ENCODE measurements around the gene TAF11L4.
"Not testable (repeated sequence)": the region's sequence is repeated elsewhere in the genome, so short reads cannot be mapped to it uniquely, and the experiment has no call there.

Gene TAF11L4

DNA sequence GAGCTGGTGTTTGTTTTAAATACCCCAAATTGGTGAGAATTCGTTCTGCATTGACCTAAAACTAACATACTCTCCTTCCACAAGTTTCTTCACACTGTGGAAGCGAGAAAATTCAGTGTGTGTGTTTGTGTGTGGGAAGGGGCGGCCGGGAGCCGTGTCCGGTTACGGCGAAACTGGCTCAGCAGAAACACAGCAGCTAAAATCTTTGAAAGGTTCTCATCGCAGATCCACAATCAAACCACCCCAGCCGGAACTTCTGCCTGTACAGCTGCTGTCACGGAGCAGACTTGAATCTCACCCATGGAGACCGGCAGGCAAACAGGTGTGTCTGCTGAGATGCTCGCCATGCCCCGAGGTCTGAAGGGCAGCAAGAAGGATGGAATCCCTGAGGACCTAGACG is at the start of gene TAF11L4:
Gene TAF11L4 (plus strand): TSS at position 301 of the 400 bp plus-strand sequence.
- DNase-seq: not testable (repeated sequence)

DNA sequence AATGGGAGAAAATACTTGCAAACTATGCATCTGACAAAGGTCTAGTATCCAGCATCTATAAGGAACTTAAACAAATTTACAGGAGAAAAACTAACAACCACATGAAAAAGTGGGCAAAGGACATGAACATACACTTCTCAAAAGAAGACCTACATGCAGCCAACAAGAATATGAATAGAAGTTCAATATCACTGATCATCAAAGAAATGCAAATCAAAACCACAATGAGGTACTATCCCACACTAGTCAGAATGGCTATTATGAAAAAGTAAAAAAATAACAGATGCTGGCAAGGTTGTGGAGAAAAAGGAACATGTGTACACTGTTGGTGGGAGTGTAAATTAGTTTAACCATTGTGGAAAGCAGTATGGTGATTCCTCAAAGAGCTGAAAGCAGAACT is 46.5 kb upstream of the TAF11L4 start:
- DNase-seq: not testable (repeated sequence)

DNA sequence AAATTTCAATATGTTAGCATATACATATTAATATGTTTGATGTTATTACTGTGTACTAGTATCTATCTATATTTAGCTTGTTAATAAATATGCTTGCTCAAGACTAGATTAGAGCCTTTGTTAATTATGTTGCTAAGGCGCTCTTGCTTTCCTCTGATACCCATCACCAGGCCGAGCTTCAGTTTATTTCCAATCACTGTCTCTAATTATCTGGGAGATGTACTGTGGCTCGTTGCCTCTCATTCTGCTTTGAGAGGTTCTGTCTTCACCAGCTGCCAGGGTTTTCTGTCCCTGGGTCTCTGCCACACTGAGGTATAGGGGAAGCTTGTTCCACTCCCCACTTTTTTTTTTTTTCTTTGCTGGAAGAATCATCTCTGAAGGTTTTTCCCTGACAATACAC is 44.6 kb upstream of the TAF11L4 start:
- DNase-seq: no peak

DNA sequence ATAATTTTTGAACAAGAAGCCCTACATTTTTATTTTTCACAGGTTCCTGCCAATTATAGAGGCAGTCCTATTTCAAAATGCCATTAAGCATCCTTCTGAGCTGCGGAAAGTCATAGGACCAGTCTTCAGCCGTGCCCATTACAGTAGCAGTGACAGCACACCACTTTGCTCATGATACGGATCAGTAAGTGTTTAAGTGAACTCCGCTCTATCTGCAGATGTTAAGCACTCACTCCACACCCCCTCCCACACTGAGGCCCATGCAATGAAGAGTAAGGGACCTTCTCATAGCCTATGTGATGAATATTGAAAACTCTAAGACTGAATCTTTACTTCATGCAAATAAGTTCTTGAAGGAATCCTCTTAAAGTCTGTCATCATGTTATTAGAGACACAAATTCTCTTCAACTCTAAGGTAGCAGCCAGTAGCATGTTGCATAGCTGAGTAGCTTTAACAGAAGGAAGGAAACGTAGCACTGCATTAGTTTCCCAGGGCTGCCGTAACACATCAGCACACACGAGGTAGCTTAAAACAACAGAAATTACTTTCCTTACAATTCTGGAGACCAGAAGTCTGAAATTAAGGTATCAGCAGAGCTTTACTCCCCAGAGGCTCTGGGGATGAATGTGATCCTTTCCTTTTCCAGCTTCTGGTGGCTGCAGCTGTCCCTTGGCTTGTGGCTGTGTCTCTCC is 43.9 kb upstream of the TAF11L4 start:
- DNase-seq: no peak

DNA sequence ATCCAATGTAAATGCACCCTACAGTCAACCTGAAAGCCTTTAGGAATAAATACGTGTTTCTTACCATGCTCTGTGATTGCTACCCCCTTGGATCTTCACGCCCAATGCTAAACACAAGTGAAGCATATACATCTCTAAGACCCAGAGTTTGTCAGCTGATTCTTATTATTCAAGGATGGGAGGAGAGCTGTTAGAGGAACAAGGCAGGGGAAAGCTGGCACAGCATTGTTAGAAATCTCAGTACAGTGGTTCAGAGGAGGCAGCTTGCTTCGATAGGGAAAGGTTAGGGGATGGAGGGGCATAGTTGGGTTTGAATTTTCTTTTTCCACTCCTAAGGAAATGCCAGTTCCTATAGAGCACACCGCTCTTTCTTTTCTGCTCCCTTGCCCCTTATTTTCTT is 40.2 kb upstream of the TAF11L4 start:
- no peak for DNase-seq

DNA sequence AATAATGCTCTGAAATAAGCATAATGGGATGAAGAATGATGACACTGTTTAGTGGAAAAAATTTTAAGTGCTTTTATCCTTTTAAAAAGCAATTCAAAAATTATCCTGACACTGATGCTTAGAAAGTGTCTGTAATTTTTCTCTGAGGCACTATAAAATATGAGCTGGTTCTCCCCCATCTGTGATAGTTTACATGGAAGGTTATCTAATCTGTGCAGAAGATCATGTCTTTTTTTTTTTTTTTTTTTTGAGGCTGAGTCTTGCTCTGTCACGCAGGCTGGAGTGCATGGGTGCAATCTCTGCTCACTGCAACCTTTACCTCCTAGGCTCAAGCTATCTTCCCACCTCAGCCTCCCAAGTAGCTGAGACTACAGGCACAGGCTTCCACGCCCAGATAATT is 38.8 kb upstream of the TAF11L4 start:
- DNase-seq: no peak

DNA sequence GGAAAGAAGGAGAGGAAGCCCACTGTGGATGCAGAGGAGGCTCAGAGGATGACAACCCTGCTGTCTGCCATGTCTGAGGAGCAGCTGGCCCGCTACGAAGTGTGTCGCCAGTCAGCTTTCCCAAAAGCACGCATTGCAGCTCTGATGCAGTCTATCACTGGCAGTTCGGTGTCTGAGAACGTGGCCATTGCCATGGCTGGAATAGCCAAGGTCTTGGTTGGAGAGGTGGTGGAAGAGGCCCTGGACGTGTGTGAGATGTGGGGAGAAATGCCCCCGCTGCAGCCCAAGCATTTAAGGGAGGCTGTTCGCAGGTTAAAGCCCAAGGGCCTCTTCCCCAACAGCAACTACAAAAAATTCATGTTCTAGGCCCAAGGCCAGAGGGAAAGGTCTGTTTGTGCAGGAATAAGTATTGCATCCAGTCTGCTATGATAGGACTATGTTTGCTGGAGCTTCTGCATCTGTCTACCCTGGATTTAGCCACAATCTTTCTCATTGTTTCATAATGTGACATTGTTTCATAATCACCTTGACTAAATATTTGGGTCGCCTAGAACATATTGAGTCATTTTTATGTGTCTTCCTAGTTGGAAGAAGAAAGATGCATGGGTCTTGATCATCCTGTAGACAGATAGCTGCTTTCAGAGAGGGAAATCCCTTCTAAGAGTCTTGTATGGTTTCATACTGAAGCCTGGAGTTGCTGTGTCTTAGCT is 35.0 kb upstream of the TAF11L4 start:
- DNase-seq: not testable (repeated sequence)

DNA sequence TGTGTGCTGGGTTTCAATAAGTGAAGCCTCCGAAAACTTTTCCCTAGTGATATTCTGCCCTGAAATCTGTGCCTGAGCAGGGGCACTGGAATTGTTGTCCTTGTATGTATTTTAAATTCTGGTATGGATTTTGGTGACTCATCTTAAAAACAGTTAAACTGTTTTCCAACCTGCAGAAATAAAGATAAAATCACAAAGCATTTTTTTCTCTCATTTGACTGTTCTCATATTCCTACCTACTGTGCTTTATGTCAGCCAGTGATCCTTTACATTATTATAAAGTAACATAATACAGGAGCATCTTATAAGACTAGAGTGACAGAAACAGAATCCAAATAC is 34.5 kb upstream of the TAF11L4 start:
- DNase-seq: no peak

DNA sequence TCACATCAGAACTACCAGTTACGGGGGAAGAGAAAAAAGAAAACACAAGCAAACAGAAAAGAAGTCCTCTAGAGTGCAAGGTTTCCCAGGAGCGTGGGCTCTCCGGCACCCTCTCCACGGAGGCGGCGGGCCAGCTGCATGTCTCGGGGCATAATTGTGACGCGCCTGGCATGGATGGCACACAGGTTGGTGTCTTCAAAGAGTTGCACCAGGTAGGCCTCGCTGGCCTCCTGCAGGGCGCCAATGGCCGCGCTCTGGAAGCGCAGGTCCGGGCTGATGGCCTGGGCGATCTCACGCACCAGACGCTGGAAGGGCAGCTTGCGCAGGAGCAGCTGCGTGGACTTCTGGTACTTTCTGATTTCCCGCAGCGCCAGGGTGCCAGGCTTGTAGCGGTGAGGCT is 30.3 kb upstream of the TAF11L4 start:
- DNase-seq: not testable (repeated sequence)

DNA sequence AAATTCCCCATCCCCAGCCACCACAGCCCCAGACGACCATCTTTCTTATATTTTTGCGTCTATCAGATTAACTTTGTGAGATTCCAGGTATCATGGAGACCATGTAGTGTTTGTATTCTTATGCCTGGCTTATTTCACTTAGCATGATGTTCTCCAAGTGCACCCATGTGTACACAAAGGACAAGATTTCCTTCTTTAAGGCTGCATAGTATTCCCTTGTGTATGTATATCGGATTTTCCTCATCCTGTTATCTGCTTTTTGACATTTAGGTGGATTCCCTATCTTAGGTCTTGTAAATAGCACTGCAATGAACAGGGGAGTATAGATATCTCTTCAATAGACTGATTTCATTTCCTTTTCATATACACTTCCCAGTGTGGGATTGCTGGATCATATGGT is 28.8 kb upstream of the TAF11L4 start:
- DNase-seq: no peak

DNA sequence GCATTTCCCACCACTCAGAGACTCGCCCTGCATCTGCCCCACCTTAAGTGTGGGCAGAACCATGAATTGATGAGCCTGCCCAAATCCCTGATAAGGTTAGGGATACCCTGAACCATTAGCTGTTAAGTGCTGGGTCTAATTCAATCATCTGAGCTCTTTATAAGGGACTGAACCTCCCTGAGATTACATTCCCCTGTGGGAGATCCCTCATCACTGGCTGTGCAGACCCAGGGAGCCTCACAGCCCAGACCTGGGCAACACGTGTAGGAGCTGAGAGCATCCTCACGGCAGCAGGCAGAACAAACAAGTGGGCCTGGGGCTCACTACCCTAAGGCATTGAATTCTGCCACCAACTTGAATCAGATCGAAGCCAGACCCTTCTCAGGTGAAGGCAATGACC is 24.2 kb upstream of the TAF11L4 start:
- no peak for DNase-seq

DNA sequence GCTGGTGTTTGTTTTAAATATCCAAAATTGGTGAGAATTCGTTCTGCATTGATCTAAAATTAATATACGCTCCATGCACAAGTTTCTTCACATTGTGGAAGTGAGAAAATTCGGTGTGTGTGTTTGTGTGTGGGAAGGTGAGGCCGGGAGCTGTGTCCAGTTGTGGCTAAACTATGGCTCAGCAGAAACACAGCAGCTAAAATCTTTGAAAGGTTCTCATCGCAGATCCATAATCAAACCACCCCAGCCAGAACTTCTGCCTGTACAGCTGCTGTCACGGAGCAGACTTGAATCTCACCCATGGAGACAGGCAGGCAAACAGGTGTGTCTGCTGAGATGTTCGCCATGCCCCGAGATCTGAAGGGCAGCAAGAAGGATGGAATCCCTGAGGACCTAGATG is 23.7 kb upstream of the TAF11L4 start, which contains the start of gene TAF11L2:
Gene TAF11L2 (plus strand): TSS at position 301 of the 400 bp plus-strand sequence.
- DNase-seq: not testable (repeated sequence)

DNA sequence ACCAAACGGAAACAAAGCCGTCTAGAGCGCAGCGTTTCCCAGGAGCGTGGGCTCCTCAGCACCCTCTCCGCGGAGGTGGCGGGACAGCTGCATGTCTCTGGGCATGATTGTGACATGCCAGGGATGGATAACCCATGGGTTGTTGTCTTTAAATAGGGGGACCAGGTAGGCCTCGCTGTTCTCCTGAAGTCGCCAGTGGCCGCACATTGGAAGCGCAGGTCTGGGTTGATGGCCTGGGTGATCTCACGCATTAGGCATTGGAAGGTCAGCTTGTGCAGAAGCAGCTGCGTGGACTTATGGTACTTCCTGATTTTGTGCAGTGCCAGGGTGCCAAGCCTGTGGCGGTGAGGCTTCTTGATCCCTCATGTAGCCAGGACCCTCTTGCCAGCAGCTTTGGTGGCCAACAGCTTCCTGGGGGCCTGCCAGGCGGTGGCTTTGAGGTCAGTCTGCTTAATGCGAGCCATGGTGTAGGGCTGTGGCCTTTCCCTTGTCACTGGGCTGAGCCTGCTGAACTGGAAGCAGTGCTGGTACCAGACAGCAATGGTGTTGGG is 9.8 kb upstream of the TAF11L4 start:
- no peak for DNase-seq

DNA sequence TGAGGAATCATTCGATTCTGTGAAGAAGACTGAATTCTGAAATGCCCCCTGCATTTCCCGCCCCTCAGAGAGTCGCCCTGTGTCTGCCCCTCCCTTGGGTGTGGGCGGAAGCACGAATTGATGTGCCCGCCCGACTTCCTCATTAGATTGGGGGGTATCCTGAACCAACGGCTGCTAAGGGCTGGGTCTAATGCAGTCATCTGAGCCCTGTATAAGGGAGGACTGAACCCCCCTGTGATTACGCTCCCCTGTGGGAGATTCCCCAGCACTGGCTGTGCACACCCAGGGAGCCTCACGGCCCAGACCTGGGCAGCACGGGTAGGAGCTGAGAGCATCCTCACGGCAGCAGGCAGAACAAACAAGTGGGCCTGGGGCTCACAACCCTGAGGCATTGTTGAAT is 4.1 kb upstream of the TAF11L4 start:
- not testable (repeated sequence) for DNase-seq

DNA sequence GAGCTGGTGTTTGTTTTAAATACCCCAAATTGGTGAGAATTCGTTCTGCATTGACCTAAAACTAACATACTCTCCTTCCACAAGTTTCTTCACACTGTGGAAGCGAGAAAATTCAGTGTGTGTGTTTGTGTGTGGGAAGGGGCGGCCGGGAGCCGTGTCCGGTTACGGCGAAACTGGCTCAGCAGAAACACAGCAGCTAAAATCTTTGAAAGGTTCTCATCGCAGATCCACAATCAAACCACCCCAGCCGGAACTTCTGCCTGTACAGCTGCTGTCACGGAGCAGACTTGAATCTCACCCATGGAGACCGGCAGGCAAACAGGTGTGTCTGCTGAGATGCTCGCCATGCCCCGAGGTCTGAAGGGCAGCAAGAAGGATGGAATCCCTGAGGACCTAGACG is 3.5 kb upstream of the TAF11L4 start, which contains the start of gene TAF11L3:
Gene TAF11L3 (plus strand): TSS at position 301 of the 400 bp plus-strand sequence.
- not testable (repeated sequence) for DNase-seq

DNA sequence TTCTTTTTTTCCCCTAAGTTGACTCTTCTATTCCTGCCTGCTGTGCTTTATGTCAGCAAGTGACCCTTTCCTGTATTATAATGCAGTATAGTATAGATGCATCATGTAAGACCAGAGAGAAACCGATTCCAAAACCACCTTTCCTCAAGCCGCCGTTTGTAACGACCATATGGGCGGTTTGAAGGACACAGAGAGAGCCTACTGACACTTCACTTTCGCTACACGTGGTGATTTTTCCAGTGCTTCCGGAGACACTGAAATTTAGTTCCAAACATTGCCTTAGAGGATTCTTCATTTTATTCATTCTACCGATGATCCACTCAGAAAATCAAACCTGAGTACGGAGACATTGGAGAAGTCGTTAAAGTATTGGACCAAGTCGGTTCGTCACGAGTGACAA is 2.1 kb upstream of the TAF11L4 start:
- DNase-seq: not testable (repeated sequence)

DNA sequence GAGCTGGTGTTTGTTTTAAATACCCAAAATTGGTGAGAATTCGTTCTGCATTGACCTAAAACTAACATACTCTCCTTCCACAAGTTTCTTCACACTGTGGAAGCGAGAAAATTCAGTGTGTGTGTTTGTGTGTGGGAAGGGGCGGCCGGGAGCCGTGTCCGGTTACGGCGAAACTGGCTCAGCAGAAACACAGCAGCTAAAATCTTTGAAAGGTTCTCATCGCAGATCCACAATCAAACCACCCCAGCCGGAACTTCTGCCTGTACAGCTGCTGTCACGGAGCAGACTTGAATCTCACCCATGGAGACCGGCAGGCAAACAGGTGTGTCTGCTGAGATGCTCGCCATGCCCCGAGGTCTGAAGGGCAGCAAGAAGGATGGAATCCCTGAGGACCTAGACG is 3.3 kb downstream of the TAF11L4 start, which contains the start of gene TAF11L5:
Gene TAF11L5 (plus strand): TSS at position 301 of the 400 bp plus-strand sequence.
- not testable (repeated sequence) for DNase-seq

DNA sequence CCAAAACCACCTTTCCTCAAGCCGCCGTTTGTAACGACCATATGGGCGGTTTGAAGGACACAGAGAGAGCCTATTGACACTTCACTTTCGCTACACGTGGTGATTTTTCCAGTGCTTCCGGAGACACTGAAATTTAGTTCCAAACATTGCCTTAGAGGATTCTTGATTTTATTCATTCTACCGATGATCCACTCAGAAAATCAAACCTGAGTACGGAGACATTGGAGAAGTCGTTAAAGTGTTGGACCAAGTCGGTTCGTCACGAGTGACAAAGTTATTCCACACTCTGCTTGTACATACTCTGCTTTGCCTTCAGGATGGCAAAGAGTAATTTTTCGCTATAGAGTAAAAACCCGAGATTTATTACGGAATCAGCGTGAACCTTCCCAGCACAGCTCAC is 4.9 kb downstream of the TAF11L4 start:
- not testable (repeated sequence) for DNase-seq

DNA sequence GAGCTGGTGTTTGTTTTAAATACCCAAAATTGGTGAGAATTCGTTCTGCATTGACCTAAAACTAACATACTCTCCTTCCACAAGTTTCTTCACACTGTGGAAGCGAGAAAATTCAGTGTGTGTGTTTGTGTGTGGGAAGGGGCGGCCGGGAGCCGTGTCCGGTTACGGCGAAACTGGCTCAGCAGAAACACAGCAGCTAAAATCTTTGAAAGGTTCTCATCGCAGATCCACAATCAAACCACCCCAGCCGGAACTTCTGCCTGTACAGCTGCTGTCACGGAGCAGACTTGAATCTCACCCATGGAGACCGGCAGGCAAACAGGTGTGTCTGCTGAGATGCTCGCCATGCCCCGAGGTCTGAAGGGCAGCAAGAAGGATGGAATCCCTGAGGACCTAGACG is 6.8 kb downstream of the TAF11L4 start, which contains the start of gene TAF11L6:
Gene TAF11L6 (plus strand): TSS at position 301 of the 400 bp plus-strand sequence.
- not testable (repeated sequence) for DNase-seq
